Measurements from ENCODE around the gene PLXNA4. TPM values are rescaled to one million over a fixed set of nuclear protein-coding genes. Genes with fewer than 3 reads are reported as not detected.

The PLXNA4 gene
- total RNA-seq, 2 experiments from 2014 or later, result 0.18 to 0.70 TPM

DNA sequence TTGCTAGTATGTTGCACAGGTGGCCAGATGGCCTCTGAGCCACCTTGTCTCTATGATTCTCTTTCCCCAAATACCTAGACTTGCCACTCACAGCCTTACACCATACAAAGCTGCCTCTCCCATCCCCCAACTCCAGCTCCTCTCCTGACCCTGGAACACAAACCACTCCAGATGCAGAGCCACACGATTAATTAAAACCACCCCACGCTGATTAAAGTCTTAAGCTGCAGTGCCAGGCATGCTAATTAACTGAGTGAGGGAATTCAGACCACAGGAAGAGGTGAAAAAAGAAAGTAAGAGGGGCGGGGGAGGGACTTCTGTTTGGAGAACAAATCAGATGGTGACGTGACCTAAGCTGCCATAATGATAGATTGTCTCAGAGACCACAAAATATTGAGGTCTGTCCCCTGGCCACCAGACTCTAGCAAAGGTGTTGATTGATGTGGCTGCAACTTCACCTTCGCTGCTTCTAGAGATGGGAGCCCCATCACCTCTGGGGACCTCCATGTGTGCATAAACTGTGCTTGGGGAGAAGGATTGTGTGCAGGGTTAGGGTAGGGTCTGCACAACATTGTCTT, 331.3 kb downstream of the PLXNA4 start:
- Mint-ChIP-seq H3K9me3 (no peaks in the 10 kb centered on the region), H3K27ac (no peak overlapping the region), H3K4me3 (no peak overlapping the region), H3K4me1 (ENCODE audit: low read depth) (no peaks in the 10 kb centered on the region), H3K27me3 (peaks cover 4% of the 10 kb centered on the region), H3K36me3 (ENCODE audit: low read depth) (no peaks in the 10 kb centered on the region)
- ATAC-seq, result no peak
- CTCF ChIA-PET, result no interaction called here
- no peak for DNase-seq
- intact Hi-C loops (cut with micrococcal nuclease), result no loop called here
- TF ChIP-seq, protein P1, sequence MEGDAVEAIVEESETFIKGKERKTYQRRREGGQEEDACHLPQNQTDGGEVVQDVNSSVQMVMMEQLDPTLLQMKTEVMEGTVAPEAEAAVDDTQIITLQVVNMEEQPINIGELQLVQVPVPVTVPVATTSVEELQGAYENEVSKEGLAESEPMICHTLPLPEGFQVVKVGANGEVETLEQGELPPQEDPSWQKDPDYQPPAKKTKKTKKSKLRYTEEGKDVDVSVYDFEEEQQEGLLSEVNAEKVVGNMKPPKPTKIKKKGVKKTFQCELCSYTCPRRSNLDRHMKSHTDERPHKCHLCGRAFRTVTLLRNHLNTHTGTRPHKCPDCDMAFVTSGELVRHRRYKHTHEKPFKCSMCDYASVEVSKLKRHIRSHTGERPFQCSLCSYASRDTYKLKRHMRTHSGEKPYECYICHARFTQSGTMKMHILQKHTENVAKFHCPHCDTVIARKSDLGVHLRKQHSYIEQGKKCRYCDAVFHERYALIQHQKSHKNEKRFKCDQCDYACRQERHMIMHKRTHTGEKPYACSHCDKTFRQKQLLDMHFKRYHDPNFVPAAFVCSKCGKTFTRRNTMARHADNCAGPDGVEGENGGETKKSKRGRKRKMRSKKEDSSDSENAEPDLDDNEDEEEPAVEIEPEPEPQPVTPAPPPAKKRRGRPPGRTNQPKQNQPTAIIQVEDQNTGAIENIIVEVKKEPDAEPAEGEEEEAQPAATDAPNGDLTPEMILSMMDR (IDR thresholded peaks at IDR 0.05), result no peak
- POLR2A ChIA-PET, result no interaction called here

DNA sequence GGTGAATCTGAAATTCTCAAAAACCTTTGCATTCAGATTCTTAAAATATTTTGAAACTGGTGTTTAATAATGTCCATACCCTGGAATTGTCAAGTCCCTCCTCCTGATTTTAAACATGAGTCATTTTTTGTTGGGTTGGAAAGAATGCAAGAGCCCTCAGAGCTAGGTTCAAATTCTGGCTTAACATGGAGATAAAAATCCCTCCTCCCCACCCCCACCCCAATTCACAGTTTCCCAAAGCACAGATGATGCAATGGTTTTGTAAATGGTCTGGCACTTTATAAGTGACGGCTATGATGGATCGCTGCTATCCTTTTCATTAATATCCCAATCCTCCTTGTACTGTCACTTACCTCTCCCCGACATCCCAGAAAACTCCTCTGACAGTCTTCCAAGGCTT, 332.8 kb downstream of the PLXNA4 start:
- no peak for DNase-seq
- Mint-ChIP-seq H3K4me1 (ENCODE audit: low read depth) (no peaks in the 10 kb centered on the region), H3K36me3 (ENCODE audit: low read depth) (no peaks in the 10 kb centered on the region), H3K9me3 (no peaks in the 10 kb centered on the region), H3K4me3 (no peak overlapping the region), H3K27me3 (peaks cover 3% of the 10 kb centered on the region), H3K27ac (no peak overlapping the region)
- ChIA-PET POLR2A (no interaction called here), CTCF (no interaction called here)
- TF ChIP-seq, protein P1 (IDR thresholded peaks at IDR 0.05), result no peak
- no peak for ATAC-seq
- intact Hi-C loops (cut with micrococcal nuclease), result no loop called here

DNA sequence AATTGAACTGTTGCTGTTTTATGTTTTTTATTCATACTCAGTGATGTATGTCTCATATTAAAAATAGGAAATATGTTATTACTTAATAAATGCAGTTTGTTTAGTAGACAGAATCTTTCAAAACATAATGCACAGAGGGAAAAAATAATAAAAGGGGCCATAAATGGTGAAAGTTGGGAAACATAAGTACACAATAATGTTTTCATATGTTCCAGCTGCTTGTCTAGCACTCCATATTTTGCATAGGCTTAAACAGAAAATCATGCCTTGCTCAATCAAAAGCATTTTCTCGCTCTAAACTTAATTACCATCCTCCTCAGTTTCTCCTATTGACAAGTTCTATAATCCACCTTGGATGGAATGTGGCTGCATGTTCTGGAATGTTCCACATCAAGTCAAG, 333.2 kb downstream of the PLXNA4 start:
- H3K27ac Mint-ChIP-seq, result no peak overlapping the region
- H3K4me3 Mint-ChIP-seq, result no peak overlapping the region
- H3K9me3 Mint-ChIP-seq, result no peaks in the 10 kb centered on the region
- no peaks in the 10 kb centered on the region for H3K4me1 Mint-ChIP-seq (ENCODE audit: low read depth)
- no peaks in the 10 kb centered on the region for H3K27me3 Mint-ChIP-seq
- ChIA-PET POLR2A (no interaction called here), CTCF (no interaction called here)
- TF ChIP-seq, protein P1 (IDR thresholded peaks at IDR 0.05), result no peak
- ATAC-seq (no peak), DNase-seq (no peak)
- intact Hi-C loops (cut with micrococcal nuclease), result no loop called here
- H3K36me3 Mint-ChIP-seq (ENCODE audit: low read depth), result no peaks in the 10 kb centered on the region

DNA sequence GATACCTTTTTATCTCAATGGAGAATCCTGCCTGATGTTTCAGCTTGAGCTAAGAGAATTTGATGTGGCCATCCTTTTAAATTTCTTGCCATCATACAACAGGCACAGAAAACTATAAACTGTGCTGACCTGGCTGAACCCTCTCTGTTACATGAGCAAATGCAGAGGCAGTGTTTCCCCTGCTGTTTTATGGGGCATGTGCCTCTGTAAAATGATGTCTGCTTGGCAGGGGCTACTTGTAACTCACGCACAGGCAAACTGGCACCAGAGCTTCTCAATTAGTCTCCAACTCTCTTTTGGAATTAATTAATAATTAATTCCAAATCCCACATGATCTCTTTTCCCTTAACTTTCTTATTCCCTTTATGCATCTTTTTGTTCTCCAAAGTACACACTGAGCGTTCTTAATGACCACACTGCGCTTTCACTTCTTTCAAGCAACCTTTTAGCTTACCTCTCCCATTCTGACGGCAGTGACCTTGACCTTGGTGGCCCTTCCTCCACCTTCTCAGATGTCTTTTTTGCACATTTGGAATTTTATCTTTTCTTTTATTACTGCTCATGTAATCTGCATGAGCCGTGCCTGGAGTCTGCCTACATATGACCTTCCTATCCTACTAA, 334.0 kb downstream of the PLXNA4 start:
- H3K4me1 Mint-ChIP-seq (ENCODE audit: low read depth), result no peaks in the 10 kb centered on the region
- no peaks in the 10 kb centered on the region for H3K27me3 Mint-ChIP-seq
- TF ChIP-seq, protein P1 (IDR thresholded peaks at IDR 0.05), result no peak
- POLR2A ChIA-PET, result interaction anchor here (0.6 kb wide), 1 partner anchor 136 kb away, joined by 3 read pairs; no protein-coding TSS in a partner anchor
- H3K27ac Mint-ChIP-seq, result no peak overlapping the region
- intact Hi-C loops (cut with micrococcal nuclease), result no loop called here
- no peaks in the 10 kb centered on the region for H3K9me3 Mint-ChIP-seq
- H3K36me3 Mint-ChIP-seq (ENCODE audit: low read depth), result no peaks in the 10 kb centered on the region
- CTCF ChIA-PET, result no interaction called here
- H3K4me3 Mint-ChIP-seq, result no peak overlapping the region
- DNase-seq (no peak), ATAC-seq (no peak)

DNA sequence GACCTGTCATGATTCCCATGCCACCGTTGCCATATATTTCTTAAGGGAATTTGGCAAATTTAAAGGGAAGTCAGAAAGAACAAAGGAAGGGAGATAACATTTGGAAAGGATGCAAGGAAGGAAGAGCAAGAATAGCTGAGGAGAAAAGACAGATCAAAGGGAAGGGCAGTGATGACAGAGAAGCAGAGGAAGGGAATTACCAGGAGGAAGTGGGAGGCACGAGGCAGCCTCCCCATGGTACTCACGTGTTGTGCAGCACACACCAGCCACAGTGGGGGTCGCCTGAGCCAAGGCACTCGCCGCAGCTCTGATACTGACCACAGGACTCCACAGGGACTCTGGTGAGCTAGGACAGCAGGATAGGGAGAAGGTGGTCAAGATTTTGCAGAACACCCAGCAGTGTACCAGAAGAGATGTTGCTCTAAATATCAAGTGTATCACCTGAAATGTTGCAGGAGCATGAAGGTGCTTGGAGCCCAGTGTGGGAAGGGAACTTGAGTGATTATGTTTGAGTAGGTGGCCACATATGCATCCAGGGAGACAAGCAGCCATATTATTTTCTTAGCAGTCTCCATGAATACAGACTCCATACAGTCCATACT, 335.3 kb downstream of the PLXNA4 start:
- POLR2A ChIA-PET, result no interaction called here
- ATAC-seq, result no peak
- H3K27me3 Mint-ChIP-seq, result no peaks in the 10 kb centered on the region
- intact Hi-C loops (cut with micrococcal nuclease), result no loop called here
- no peak for DNase-seq
- no peak overlapping the region for H3K4me3 Mint-ChIP-seq
- CTCF ChIA-PET, result no interaction called here
- H3K4me1 Mint-ChIP-seq (ENCODE audit: low read depth), result no peaks in the 10 kb centered on the region
- TF ChIP-seq, protein P1 (IDR thresholded peaks at IDR 0.05), result no peak
- no peaks in the 10 kb centered on the region for H3K9me3 Mint-ChIP-seq
- H3K27ac Mint-ChIP-seq, result no peak overlapping the region
- no peaks in the 10 kb centered on the region for H3K36me3 Mint-ChIP-seq (ENCODE audit: low read depth)

All from activated CD8-positive, alpha-beta T cell treated with anti-CD3 and anti-CD28 coated beads for 36 hours (primary cell).